ENCODE measurements around the gene OPCML. TPM values are rescaled to one million over a fixed set of nuclear protein-coding genes. Genes with fewer than 3 reads are reported as not detected.

Gene OPCML
- total and polyA plus RNA-seq, 2 donors (not counting 1 experiment from before 2014, with no cell fraction given): 0.99 to 2.8 TPM

GRCh38 chr11:132743601-132744000, 788.7 kb downstream of the OPCML start:
- no peak overlapping the region for H3K9ac ChIP-seq (ENCODE audit: insufficient read depth, low read length)
- no peaks in the 10 kb centered on the region for H3K79me2 ChIP-seq (ENCODE audit: control insufficient read depth, insufficient read depth, low read length)
- H3K4me1 ChIP-seq (ENCODE audit: control insufficient read depth, extremely low read depth, insufficient read depth, low read length): peaks cover 6% of the 10 kb centered on the region
- H3K9me3 ChIP-seq (ENCODE audit: control insufficient read depth, insufficient read depth, low read depth, low read length): no peaks in the 10 kb centered on the region
- no peaks in the 10 kb centered on the region for H4K20me1 ChIP-seq (ENCODE audit: control insufficient read depth, extremely low read depth, insufficient read depth, low read length)
- no peak overlapping the region for H3K27ac ChIP-seq (ENCODE audit: insufficient read depth, low read length)
- H3K27me3 ChIP-seq (ENCODE audit: control insufficient read depth, insufficient read depth, low read length): no peaks in the 10 kb centered on the region
- no peak overlapping the region for H3K4me3 ChIP-seq (replicated peaks in 1 of 4; ENCODE audit: control extremely low read depth in 1 of 4, insufficient read depth in 1 of 4, low read depth in 3 of 4, low read length in 4 of 4)
- peak in 1 of 2 donors; percentile 15 for DNase-seq (ENCODE audit: low read depth in 2 of 2)
- H3K4me2 ChIP-seq (ENCODE audit: extremely low read depth, insufficient read depth, low read length): no peak overlapping the region
- H2AFZ ChIP-seq (ENCODE audit: low read length): no peak overlapping the region
- no peaks in the 10 kb centered on the region for H3K36me3 ChIP-seq (ENCODE audit: control insufficient read depth, insufficient read depth, low read length)
- no peak for TF ChIP-seq CTCF (conservative IDR thresholded peaks at IDR 0.05 in 1 of 2, IDR thresholded peaks at IDR 0.05 in 1 of 2; ENCODE audit: low read depth in 1 of 2, low read length in 2 of 2)
- no peak for TF ChIP-seq EZH2 (IDR thresholded peaks at IDR 0.05; ENCODE audit: low read length, missing control alignments)

- no peaks in the 10 kb centered on the region for H4K20me1 ChIP-seq (ENCODE audit: control insufficient read depth, extremely low read depth, insufficient read depth, low read length)
- no peaks in the 10 kb centered on the region for H3K36me3 ChIP-seq (ENCODE audit: control insufficient read depth, insufficient read depth, low read length)
- no peak overlapping the region for H2AFZ ChIP-seq (ENCODE audit: low read length)
- H3K9ac ChIP-seq (ENCODE audit: insufficient read depth, low read length): no peak overlapping the region
- no peaks in the 10 kb centered on the region for H3K79me2 ChIP-seq (ENCODE audit: control insufficient read depth, insufficient read depth, low read length)
- no peak overlapping the region for H3K27ac ChIP-seq (ENCODE audit: insufficient read depth, low read length)
- DNase-seq (ENCODE audit: low read depth in 2 of 2): no peak
- no peak overlapping the region for H3K4me3 ChIP-seq (replicated peaks in 1 of 4; ENCODE audit: control extremely low read depth in 1 of 4, insufficient read depth in 1 of 4, low read depth in 3 of 4, low read length in 4 of 4)
- no peak overlapping the region for H3K4me2 ChIP-seq (ENCODE audit: extremely low read depth, insufficient read depth, low read length)
- TF ChIP-seq EZH2 (IDR thresholded peaks at IDR 0.05; ENCODE audit: low read length, missing control alignments) (no peak), CTCF (conservative IDR thresholded peaks at IDR 0.05 in 1 of 2, IDR thresholded peaks at IDR 0.05 in 1 of 2; ENCODE audit: low read depth in 1 of 2, low read length in 2 of 2) (no peak)
- H3K27me3 ChIP-seq (ENCODE audit: control insufficient read depth, insufficient read depth, low read length): no peaks in the 10 kb centered on the region
- H3K4me1 ChIP-seq (ENCODE audit: control insufficient read depth, extremely low read depth, insufficient read depth, low read length): peaks cover 6% of the 10 kb centered on the region
- no peaks in the 10 kb centered on the region for H3K9me3 ChIP-seq (ENCODE audit: control insufficient read depth, insufficient read depth, low read depth, low read length)
These were observed 789.4 kb downstream of the OPCML start for GRCh38 chr11:132742929-132743328.

- DNase-seq (ENCODE audit: low read depth in 2 of 2): peak in 1 of 2 donors; percentile 100
- H3K4me2 ChIP-seq (ENCODE audit: extremely low read depth, insufficient read depth, low read length): no peak overlapping the region
These were observed 798.1 kb downstream of the OPCML start for GRCh38 chr11:132734217-132734616.

More at GRCh38 chr11:132734217-132734616, 798.1 kb downstream of the OPCML start:
- TF ChIP-seq CTCF (conservative IDR thresholded peaks at IDR 0.05 in 1 of 2, IDR thresholded peaks at IDR 0.05 in 1 of 2; ENCODE audit: low read depth in 1 of 2, low read length in 2 of 2) (no peak), EZH2 (IDR thresholded peaks at IDR 0.05; ENCODE audit: low read length, missing control alignments) (no peak)
- H3K9me3 ChIP-seq (ENCODE audit: control insufficient read depth, insufficient read depth, low read depth, low read length): no peaks in the 10 kb centered on the region
- H3K9ac ChIP-seq (ENCODE audit: insufficient read depth, low read length): no peak overlapping the region
- H3K4me1 ChIP-seq (ENCODE audit: control insufficient read depth, extremely low read depth, insufficient read depth, low read length): no peaks in the 10 kb centered on the region
- H3K27ac ChIP-seq (ENCODE audit: insufficient read depth, low read length): no peak overlapping the region
- no peak overlapping the region for H2AFZ ChIP-seq (ENCODE audit: low read length)
- H3K27me3 ChIP-seq (ENCODE audit: control insufficient read depth, insufficient read depth, low read length): no peaks in the 10 kb centered on the region
- no peaks in the 10 kb centered on the region for H3K36me3 ChIP-seq (ENCODE audit: control insufficient read depth, insufficient read depth, low read length)
- no peak overlapping the region for H3K4me3 ChIP-seq (replicated peaks in 1 of 4; ENCODE audit: control extremely low read depth in 1 of 4, insufficient read depth in 1 of 4, low read depth in 3 of 4, low read length in 4 of 4)
- H4K20me1 ChIP-seq (ENCODE audit: control insufficient read depth, extremely low read depth, insufficient read depth, low read length): no peaks in the 10 kb centered on the region
- H3K79me2 ChIP-seq (ENCODE audit: control insufficient read depth, insufficient read depth, low read length): no peaks in the 10 kb centered on the region
